Stimulated activated CD8-positive, alpha-beta memory T cell treated with anti-CD3 and anti-CD28 coated beads, Interleukin-4, amount 100 ng/mL, for 24 hours (primary cell): Measurements from ENCODE around the gene LRATD1.

ENCODE experiments used
- DNase-seq: peaks from one replicate; pipeline ENCODE4 v3.0.0-alpha.2; 2020; ENCODE audit warnings: low read depth

The LRATD1 gene

DNA sequence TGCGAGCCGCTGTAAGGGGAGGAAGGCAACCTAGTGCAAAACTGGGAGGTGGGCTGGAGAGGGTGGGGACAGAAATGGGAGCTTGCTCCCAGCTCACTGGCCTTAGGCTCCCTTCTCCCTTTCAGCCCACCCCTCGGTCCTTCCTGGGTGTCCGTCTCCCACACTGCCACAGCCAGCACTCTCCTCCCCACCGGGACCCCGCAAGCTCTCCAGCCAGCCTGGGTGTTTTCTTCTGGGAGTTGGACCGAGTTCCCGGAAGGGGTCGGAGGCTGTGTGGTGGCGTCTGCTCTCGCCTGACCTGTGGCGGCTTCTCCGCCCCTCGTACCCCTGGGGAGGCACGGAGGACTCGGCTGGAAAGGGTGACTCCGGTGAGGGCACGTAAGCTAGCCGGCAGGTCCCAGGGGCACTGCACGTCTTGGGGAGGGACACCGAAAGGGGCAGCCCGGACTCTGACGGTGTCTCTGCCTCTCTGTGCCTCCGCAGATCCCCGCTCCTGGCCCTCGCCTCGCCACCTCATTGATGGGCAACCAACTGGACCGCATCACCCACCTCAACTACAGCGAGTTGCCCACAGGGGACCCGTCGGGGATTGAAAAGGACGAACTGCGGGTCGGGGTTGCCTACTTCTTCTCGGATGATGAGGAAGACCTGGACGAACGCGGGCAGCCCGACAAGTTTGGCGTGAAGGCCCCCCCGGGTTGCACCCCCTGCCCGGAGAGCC lies 1.1 kb downstream of the LRATD1 start:
- no peak for DNase-seq

DNA sequence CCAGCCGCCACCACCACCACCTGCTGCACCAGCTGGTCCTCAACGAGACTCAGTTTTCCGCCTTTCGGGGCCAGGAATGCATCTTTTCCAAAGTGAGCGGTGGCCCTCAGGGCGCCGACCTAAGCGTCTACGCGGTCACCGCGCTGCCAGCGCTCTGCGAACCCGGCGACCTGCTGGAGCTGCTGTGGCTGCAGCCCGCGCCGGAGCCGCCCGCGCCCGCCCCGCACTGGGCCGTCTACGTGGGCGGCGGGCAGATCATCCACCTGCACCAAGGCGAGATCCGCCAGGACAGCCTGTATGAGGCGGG lies 1.6 kb downstream of the LRATD1 start:
- DNase-seq, result no peak

DNA sequence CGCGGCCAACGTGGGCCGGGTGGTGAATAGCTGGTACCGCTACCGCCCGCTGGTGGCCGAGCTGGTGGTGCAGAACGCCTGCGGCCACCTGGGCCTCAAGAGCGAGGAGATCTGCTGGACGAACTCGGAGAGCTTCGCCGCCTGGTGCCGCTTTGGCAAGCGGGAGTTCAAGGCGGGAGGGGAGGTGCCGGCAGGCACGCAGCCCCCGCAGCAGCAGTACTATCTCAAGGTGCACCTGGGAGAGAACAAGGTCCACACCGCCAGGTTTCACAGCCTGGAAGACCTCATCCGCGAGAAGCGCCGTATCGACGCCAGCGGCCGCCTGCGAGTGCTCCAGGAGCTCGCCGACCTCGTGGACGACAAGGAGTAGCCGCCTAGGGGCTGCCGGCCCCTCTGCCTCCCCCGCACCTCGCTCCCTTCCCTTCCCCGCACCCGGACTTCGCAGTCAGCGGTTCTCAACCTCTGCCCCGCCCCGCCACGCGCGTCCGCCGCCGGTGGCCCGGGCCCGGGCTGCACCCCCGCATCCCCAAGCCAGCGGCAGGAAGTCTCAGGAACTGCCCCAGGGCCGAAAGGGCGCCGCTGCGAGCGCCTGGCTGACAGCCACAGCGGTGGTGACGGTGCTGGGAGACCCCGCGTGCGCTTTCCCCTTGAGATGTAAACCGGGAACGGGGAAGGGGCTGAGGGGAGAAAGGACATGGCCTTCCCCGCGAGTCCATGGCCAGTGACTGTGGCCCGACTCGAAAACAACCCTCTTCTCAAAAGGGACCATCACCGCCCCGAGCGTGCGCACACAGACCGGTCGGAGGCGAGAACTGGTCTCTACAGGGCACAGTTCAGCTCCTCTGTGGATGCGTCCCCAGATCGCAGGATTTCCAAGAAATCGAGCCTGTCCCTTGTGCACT lies 2.2 kb downstream of the LRATD1 start:
- DNase-seq, result no peak

DNA sequence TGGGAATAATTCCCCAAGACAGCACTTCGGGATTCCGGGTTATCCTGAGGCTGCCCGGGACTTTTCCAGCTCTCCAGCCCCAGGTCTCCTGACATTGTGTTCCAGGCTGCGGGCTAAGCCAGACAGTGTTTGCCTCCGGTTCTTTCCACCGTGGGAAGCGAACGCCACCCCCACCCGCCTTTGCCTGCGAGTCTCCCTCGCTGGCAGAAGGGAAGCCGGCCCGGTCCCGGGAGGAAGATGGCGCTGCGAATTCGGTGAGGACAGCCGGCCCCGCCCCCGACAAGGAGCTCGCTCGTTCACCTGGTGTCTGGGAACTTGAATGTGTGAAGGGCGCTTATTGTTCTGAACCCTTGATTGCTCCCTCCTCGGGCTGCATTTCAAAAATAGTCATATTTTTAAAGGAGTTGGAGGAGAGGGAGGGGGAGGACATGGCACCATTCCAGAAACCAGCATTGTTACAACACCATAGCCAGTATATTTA lies 2.9 kb downstream of the LRATD1 start:
- DNase-seq, result no peak

DNA sequence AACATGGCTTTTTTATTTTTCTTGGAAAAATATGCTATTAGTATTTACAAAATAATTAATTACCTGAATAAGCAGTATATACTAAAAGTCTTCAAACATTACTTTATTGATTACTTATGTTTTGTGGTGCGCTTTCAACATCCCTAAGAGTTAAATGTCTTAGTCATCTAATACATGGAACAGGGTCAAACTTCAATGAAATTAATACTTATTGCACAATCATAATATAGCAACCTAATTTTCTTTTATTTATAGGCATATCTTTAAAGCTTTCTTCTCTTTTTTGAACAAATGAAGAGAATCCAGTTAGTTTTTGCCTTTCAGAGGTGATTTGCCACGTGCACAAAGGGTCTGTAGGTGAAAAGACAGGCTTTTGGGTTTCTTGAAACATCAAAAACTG lies 6.0 kb downstream of the LRATD1 start:
- DNase-seq, result no peak

DNA sequence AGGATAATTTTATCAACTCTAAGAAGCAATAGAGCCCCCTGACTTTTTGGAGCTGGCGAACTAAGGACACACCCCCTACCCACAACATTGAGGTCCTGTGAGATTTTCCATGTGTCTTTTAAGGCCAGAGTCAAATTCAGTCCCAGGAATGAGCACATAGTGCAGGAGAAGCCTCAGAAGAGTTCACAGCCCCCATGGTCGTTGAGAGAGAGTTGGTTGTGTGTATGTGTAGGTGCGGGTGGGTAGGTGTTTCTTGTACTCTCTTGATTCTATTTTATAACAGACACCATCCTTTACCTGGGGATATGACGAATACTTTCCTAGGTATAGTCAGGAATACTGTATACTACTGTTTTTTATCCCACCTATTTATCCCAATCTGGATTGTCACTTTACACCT lies 8.6 kb downstream of the LRATD1 start:
- no peak for DNase-seq

DNA sequence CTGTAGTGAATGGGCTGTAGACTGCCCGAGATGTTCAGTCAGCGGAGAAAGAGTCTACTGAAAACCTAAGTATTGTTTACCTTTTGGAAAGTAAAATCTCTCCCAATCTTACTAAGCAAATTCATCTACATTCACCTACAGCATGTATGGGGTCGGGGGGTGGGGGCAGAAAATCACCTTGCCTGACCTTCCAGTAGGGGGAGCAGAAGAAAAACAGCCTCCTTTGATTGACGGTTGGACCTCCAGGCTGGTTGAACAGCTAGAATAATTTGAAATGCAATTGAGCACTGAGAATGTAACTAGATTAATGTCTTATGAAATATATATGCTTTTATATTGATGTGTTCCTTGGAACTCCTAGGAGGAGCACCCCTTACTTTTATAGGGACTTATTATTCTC lies 10.0 kb downstream of the LRATD1 start:
- no peak for DNase-seq

DNA sequence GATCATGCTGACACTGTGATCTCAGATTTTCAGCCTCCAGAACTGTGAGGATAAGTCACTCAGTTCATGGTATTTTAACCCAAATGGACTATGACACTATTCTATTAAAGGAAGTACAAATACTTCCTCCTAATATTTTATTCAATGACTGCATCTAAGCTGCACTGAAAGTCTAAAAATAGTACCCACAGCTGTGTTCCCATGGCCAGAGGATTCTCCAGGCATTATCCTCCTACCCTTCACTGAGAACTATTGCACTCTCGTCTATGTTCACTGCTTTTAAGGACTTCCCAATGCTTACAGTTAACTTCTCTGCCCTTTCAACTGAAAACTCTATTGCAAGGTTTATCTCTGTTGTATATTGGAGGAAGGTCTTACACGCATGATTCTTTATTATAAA lies 15.2 kb downstream of the LRATD1 start:
- no peak for DNase-seq

DNA sequence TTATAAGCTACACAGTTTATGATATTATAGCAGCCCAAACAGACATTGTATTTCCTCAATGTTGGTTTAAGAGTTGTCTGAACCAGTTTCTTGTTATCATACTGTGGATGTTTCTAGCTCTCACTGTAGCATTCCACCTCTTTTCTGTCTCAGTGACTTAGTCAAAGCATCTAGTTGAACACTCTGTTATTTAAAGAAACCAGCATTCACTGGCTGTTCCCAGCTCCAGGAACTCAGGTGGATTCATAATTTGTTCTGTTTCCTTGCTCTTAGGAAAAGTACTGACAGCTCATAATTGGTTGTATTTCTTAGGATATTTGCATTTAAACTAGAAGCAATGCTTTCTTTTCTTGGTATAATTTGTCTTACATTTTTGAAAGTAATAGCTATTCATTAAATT lies 17.5 kb downstream of the LRATD1 start:
- DNase-seq, result no peak

DNA sequence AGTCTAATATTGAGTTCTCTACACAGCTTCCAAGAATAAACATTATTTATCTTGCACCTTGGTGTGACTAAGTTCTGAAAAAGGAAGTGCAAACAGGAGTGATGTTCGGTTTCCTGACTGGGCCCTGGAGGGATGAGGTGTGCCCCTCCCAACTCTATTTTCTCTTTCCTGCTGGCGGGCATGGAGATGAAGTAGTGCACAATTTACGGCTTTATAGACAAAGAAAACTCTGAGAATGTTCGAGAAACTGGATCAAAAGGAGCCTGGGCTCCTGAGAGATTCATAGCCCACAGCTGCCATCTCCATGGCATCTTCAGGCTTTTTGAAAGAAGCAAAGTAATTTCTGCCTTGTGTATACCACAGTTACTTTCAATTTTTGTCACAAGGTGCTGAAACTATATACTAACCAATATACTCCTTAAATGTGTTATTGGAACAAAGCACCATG lies 22.3 kb downstream of the LRATD1 start:
- DNase-seq, result no peak

DNA sequence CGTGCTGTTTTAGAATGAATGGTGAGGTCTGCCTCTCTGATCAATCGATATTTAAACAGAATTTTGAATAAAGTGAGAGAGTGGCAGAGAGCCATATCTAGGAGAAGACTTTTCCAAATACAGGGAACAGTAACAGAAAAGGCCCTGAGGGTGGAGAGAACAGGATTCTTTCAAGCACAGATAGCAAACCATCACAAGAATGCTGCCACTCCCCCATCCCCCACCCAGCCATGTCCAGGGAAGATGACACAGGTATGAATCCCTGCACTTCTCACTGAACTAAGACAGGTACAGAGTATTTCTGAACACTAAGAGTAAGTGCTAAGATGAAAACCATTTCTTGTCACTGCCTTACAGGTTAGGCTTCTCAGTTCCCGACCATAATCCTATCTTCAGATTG lies 23.6 kb downstream of the LRATD1 start:
- no peak for DNase-seq

DNA sequence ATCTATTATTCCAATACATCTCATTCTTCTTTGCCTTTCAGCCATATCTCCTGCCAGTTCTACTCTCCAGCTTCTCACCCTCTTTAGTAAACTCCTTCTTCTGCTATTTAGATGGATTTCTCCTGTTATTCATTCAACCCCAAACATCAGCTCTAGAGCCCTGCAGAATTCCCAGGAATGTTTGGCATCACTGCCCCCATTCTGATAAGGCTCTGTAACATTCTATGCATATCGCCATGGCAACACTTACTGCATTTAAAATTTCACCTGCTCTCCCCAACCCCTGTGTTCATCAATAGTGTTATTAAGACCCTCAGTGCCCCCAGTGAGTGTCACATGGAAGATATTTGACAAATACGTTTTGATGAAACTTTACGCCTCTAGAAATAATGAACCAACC lies 28.6 kb downstream of the LRATD1 start:
- DNase-seq, result no peak

DNA sequence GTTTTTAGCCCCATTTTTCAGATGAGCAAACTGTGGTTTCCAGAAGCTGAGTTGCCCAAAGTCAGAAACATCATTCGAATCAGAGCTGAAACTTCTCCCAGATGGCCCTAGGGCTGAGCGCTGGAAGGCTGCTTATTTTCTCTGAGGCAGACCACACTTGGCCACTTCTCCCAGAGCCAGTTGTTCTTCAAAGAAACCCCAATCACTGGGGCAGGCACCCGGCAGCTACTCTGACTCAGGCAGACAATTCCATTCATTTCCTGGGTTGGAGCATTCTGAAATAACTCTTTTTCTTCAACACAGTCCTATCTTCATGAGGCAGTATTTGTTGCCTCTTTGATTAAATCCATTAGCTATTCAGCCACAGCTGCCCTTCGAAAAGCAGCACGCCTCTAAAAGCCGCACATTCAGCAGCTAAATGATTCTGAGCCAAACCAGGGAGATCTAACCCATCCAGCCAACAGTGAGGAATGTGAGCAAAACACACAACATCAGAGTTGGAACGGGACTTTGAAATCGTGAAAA lies 40.9 kb downstream of the LRATD1 start:
- DNase-seq, result no peak

DNA sequence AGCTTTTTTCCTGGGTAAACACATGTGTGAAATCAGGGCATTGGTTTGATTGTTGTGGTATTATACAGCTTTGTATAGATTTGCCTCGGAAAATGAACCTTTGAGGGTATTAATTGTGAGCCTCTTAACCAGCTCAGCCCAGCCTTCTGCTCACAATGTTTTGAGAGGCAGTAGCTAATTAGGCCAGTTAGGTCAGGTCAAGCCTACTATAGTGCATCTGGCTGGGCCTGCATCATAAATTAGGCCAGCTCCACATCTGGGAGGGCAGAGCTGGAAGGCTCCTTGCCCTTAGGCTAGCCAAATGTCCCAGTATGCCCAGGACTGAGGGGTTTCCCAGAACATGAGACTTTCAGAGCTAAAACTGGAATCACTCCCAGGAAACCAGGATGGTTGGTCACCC lies 43.0 kb downstream of the LRATD1 start:
- DNase-seq, result no peak

DNA sequence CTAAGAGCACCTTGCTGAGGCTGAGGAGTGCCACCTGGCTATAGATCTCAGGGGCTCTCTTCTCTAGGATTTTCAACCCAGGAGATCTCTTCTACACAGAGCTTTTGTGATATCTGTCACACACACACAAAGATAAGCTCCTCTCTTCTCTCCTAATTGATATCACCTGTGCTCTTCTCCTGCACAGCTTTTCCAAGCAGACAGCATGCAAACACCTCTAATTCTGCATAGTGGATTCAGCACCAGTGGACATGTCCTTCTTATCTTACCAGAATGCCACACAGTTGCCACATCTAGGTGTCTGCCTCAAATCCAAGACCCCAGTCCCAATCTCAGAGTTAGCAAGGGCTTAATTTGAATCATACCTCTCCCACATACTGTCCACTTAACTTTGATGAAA lies 43.9 kb downstream of the LRATD1 start:
- DNase-seq, result no peak

DNA sequence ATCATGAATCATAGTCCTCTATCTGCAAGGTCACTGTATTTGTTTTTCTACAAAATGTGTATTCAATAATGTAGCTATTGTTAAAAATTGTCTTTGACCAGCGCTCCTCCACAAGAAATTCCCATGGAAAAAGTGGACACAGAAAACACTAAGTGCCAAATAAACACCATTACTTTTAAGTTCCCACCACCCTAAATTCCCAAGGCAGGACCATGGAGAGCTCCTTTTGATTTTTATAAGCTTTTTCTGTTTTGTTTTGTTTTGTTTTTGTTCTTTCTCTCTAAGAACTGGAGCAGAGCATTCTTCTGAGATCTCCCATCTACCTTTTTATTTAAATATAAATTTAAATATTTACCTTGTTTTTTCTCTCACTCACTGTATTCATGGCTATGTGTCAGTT lies 44.5 kb downstream of the LRATD1 start:
- no peak for DNase-seq

DNA sequence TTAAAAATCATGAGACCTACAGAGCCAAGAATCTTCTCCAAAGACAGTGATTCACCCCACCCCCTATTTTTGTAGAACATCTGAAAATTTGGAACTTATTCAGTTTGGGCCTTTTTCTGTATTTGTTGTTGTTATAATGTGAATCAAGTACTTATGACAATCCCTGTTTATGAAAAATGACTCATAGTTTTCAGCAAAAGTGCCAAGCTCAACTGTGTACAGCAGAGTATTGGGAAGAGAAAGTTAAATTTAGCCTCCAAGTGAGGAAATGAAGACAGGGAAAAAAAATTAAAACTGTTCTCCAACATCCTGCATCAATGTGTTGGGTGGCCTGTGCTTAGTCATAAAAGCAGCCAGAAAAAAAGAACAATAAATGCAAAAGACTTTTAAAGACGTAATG lies 46.2 kb downstream of the LRATD1 start:
- DNase-seq, result no peak

DNA sequence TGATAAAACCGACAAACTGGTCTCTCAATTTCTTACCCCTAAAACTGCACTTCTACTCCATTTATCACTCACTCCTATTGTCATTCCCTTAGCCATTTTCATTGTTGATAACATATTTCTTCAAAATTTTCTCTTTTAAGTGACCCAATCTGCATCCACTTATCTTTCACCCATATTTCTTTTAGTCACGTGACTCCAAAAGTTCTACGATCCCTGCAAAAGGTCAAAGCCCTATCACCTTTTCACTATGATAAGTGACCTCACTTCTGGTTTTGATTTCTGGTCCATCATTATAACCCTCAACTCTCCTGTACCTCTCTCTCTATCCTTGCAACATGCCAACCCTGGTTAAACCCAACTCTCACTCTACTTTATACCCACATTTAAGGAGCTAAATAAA lies 49.1 kb downstream of the LRATD1 start:
- DNase-seq, result no peak
